Gastrocnemius medialis (tissue), 4 donors: ENCODE results near the gene ISG20L2. TPM values are rescaled to one million over a fixed set of nuclear protein-coding genes. Genes with fewer than 3 reads are reported as not detected.

ENCODE experiments used
- ATAC-seq, 2 donors: fragments of 150-250 bp; one replicate each; pipeline ENCODE4 v1.9.1; 2016
- DNase-seq, 2 donors: peaks; one replicate each; pipeline ENCODE4 v3.0.0-alpha.2; 2019
- H3K27ac ChIP-seq, 4 donors: fragments of 200-600 bp; sonication (generic); 1 replicate in 1 of 4; 2 replicates in 3 of 4; pipeline ENCODE4 v1.5.1; 2016 to 2018; ENCODE audit warnings: mild to moderate bottlenecking in 2 of 4, moderate library complexity in 1 of 4
- H3K27me3 ChIP-seq, 3 donors: fragments of 200-600 bp; sonication (generic) in 2 of 3; 1 replicate in 1 of 3; 2 replicates in 2 of 3; pipeline versions ENCODE4 v1.5.1 to v1.6.0; 2016 to 2019; ENCODE audit warnings: mild to moderate bottlenecking in 1 of 3, moderate library complexity in 1 of 3
- H3K36me3 ChIP-seq, 2 donors: fragments of 200-600 bp; sonication (generic) in 1 of 2; one replicate each; pipeline ENCODE4 v1.5.1; 2017 to 2018
- H3K4me1 ChIP-seq, 2 donors: fragments of 200-600 bp; sonication (generic) in 1 of 2; one replicate each; pipeline ENCODE4 v1.5.1; 2016 to 2017; ENCODE audit warnings: mild to moderate bottlenecking in 2 of 2
- H3K4me3 ChIP-seq, 4 donors: fragments of 200-600 bp; sonication (generic) in 3 of 4; 1 replicate in 1 of 4; 2 replicates in 3 of 4; pipeline ENCODE4 v1.5.1; 2016 to 2019; ENCODE audit warnings: mild to moderate bottlenecking in 2 of 4
- H3K9me3 ChIP-seq, 3 donors: fragments of 200-600 bp; sonication (generic) in 2 of 3; 1 replicate in 1 of 3; 2 replicates in 2 of 3; pipeline ENCODE4 v1.5.1; 2016 to 2019
- CTCF ChIP-seq, 5 experiments: fragments of 450-650 bp in 3 of 5; fragments of 200-600 bp in 2 of 5; sonication (generic) in 2 of 5; IDR thresholded peaks in 4 of 5; conservative IDR thresholded peaks in 1 of 5; 1 replicate in 4 of 5; 2 replicates in 1 of 5; pipeline ENCODE4 v1.5.1; 2016 to 2019; ENCODE audit warnings: antibody characterized with exemption in 5 of 5, mild to moderate bottlenecking in 3 of 5, moderate library complexity in 3 of 5
- POLR2A ChIP-seq, 2 donors: fragments of 450-650 bp; IDR thresholded peaks; one replicate each; pipeline ENCODE4 v1.6.1; 2017; ENCODE audit warnings: antibody characterized with exemption in 2 of 2, mild to moderate bottlenecking in 2 of 2, moderate library complexity in 2 of 2
- in situ Hi-C, 4 donors: fragments of 200-750 bp; cut with MboI; loops; one replicate each; pipeline versions ENCODE4 v1.15.0 to v1.8.0; 2017; ENCODE audit warnings: low sequenced_read_pairs in 4 of 4
- intact Hi-C: fragments of 100-400 bp; cut with DNase I; formaldehyde crosslinking; loops from one replicate; pipeline ENCODE4 v1.15.1; 2023; ENCODE audit warnings: low total_unique reads
- total RNA-seq, 4 donors: library from RNA; depleted of rRNA; stranded (reverse); fragments of >200 nt; gene quantifications; one replicate each; pipeline versions ENCODE4 v1.1.0 to v1.2.3, GENCODE V29; 2016

The ISG20L2 gene
- total RNA-seq, 4 donors from 2014 or later: 9.5 to 16.4 (median 15.1) TPM

GRCh38 chr1:156714830-156715229 is 13.7 kb downstream of the ISG20L2 start:
- DNase-seq: no peak
- in situ Hi-C loops (loop anchor here in 2 of 4 donors (10.0 to 25.0 kb wide), 2 partner anchors 147 to 170 kb away; partner anchors contain the start of genes INSRR (in 1 of the 2) and NTRK1 (in 1 of the 2)), intact Hi-C loops (no loop called here)
- H3K36me3 ChIP-seq: no peaks in the 10 kb centered on the region
- no peaks in the 10 kb centered on the region for H3K4me1 ChIP-seq
- H3K4me3 ChIP-seq: no peak overlapping the region
- no peak overlapping the region for H3K27ac ChIP-seq
- TF ChIP-seq POLR2A (IDR thresholded peaks at IDR 0.05) (no peak), CTCF (IDR thresholded peaks at IDR 0.05 in 4 of 5, conservative IDR thresholded peaks at IDR 0.05 in 1 of 5) (no peak)
- no peak for ATAC-seq
- H3K27me3 ChIP-seq: no peaks in the 10 kb centered on the region
- no peaks in the 10 kb centered on the region for H3K9me3 ChIP-seq

GRCh38 chr1:156712626-156713025 is 15.9 kb downstream of the ISG20L2 start:
- H3K4me1 ChIP-seq: no peaks in the 10 kb centered on the region
- in situ Hi-C loops: loop anchor here in 2 of 4 donors (10.0 to 25.0 kb wide), 2 partner anchors 150 to 172 kb away; partner anchors contain the start of genes INSRR (in 1 of the 2) and NTRK1 (in 1 of the 2)
- H3K9me3 ChIP-seq: no peaks in the 10 kb centered on the region
- no peak for TF ChIP-seq POLR2A (IDR thresholded peaks at IDR 0.05)
- TF ChIP-seq CTCF (IDR thresholded peaks at IDR 0.05 in 4 of 5, conservative IDR thresholded peaks at IDR 0.05 in 1 of 5): no peak
- ATAC-seq (no peak), DNase-seq (no peak)
- intact Hi-C loops: no loop called here
- no peaks in the 10 kb centered on the region for H3K27me3 ChIP-seq
- no peak overlapping the region for H3K27ac ChIP-seq
- no peaks in the 10 kb centered on the region for H3K36me3 ChIP-seq
- H3K4me3 ChIP-seq: no peak overlapping the region

- Histone ChIP-seq H3K4me3 (no peak overlapping the region), H3K27ac (no peak overlapping the region), H3K36me3 (no peaks in the 10 kb centered on the region), H3K9me3 (no peaks in the 10 kb centered on the region), H3K4me1 (peaks cover 4 to 7% of the 10 kb centered on the region in 2 donors), H3K27me3 (peaks cover 0 to 4% (median 2%) of the 10 kb centered on the region in 3 donors)
- TF ChIP-seq CTCF (IDR thresholded peaks at IDR 0.05 in 4 of 5, conservative IDR thresholded peaks at IDR 0.05 in 1 of 5) (no peak), POLR2A (IDR thresholded peaks at IDR 0.05) (no peak)
- in situ Hi-C loops (loop anchor here in 2 of 4 donors (10.0 to 25.0 kb wide), 2 partner anchors 151 to 174 kb away; partner anchors contain the start of genes INSRR (in 1 of the 2) and NTRK1 (in 1 of the 2)), intact Hi-C loops (no loop called here)
- no peak for DNase-seq
- no peak for ATAC-seq
Measured at GRCh38 chr1:156711011-156711817, 17.4 kb downstream of the ISG20L2 start.

GRCh38 chr1:156709757-156710489 is 18.6 kb downstream of the ISG20L2 start:
- DNase-seq (peak in 1 of 2 donors; percentile 53), ATAC-seq (peak in 1 of 2 donors; percentile 31)
- no peaks in the 10 kb centered on the region for H3K36me3 ChIP-seq
- H3K27ac ChIP-seq: no peak overlapping the region
- TF ChIP-seq CTCF (IDR thresholded peaks at IDR 0.05 in 4 of 5, conservative IDR thresholded peaks at IDR 0.05 in 1 of 5) (no peak), POLR2A (IDR thresholded peaks at IDR 0.05) (no peak)
- peaks cover 10 to 17% (median 12%) of the 10 kb centered on the region in 3 donors for H3K27me3 ChIP-seq
- no peaks in the 10 kb centered on the region for H3K9me3 ChIP-seq
- in situ Hi-C loops: loop anchor here in 2 of 4 donors (10.0 to 25.0 kb wide), 2 partner anchors 152 to 175 kb away; partner anchors contain the start of genes INSRR (in 1 of the 2) and NTRK1 (in 1 of the 2)
- H3K4me3 ChIP-seq: no peak overlapping the region
- peaks cover 17 to 20% of the 10 kb centered on the region in 2 donors for H3K4me1 ChIP-seq
- intact Hi-C loops: no loop called here
